HG02763 (cell line): ENCODE measurements around the gene CDC14C.

ENCODE experiments used
- ATAC-seq: cut with Tn5 transposase; IDR thresholded peaks from one replicate; pipeline ENCODE4 v1.9.1; 2021; ENCODE audit warnings: mild to moderate bottlenecking, moderate library complexity; ENCODE audit not compliant: unreplicated experiment

The CDC14C gene

GRCh38 chr7:48971173-48971572, 46.8 kb downstream of the CDC14C start:
- no peak for ATAC-seq

GRCh38 chr7:48976253-48976652, 51.9 kb downstream of the CDC14C start:
- ATAC-seq: no peak

GRCh38 chr7:48976850-48977249, 52.5 kb downstream of the CDC14C start:
- ATAC-seq: no peak
